HG03442 (cell line): Measurements from ENCODE around the gene GCNT4.
"Not testable (repeated sequence)": the region's sequence is repeated elsewhere in the genome, so short reads cannot be mapped to it uniquely, and the experiment has no call there.

ENCODE experiments used
- ATAC-seq: cut with Tn5 transposase; IDR thresholded peaks from one replicate; pipeline ENCODE4 v1.9.1; 2021; ENCODE audit warnings: mild to moderate bottlenecking, moderate library complexity; ENCODE audit not compliant: unreplicated experiment

Gene GCNT4

GRCh38 chr5:75052192-75053053, at the start of gene GCNT4:
Gene GCNT4 (minus strand): TSS chr5:75052558. CDS start chr5:75030037, 22,521 bp downstream.
- no peak for ATAC-seq

GRCh38 chr5:75095956-75096355, 43.6 kb upstream of the GCNT4 start:
- not testable (repeated sequence) for ATAC-seq

- no peak for ATAC-seq
These were observed 39.2 kb upstream of the GCNT4 start for GRCh38 chr5:75091597-75091996.

- ATAC-seq, result no peak
These were observed 37.3 kb upstream of the GCNT4 start for GRCh38 chr5:75089662-75090061.

- no peak for ATAC-seq
These were observed 36.8 kb upstream of the GCNT4 start for GRCh38 chr5:75089137-75089536.

GRCh38 chr5:75088648-75089047, 36.3 kb upstream of the GCNT4 start:
- no peak for ATAC-seq

GRCh38 chr5:75081510-75081909, 29.2 kb upstream of the GCNT4 start:
- no peak for ATAC-seq

GRCh38 chr5:75079346-75079745, 27.0 kb upstream of the GCNT4 start:
- not testable (repeated sequence) for ATAC-seq

- no peak for ATAC-seq
These were observed 25.7 kb upstream of the GCNT4 start for GRCh38 chr5:75078027-75078426.

- no peak for ATAC-seq
These were observed 19.7 kb upstream of the GCNT4 start for GRCh38 chr5:75072061-75072460.

- no peak for ATAC-seq
These were observed 18.7 kb upstream of the GCNT4 start for GRCh38 chr5:75071100-75071499.

- ATAC-seq, result no peak
These were observed 15.1 kb upstream of the GCNT4 start for GRCh38 chr5:75067434-75067833.

- ATAC-seq, result no peak
These were observed 10.7 kb upstream of the GCNT4 start for GRCh38 chr5:75062925-75063531.

- ATAC-seq, result no peak
These were observed 7.7 kb upstream of the GCNT4 start for GRCh38 chr5:75059912-75060545.

- no peak for ATAC-seq
These were observed 6.7 kb upstream of the GCNT4 start for GRCh38 chr5:75058986-75059535.

GRCh38 chr5:75057561-75057960, 5.2 kb upstream of the GCNT4 start:
- ATAC-seq, result no peak

GRCh38 chr5:75055727-75056144, 3.4 kb upstream of the GCNT4 start:
- ATAC-seq, result no peak

- no peak for ATAC-seq
These were observed 2.0 kb upstream of the GCNT4 start for GRCh38 chr5:75054134-75054930.

GRCh38 chr5:75053304-75054133, 1.2 kb upstream of the GCNT4 start:
- no peak for ATAC-seq

- no peak for ATAC-seq
These were observed 621 bp upstream of the GCNT4 start for GRCh38 chr5:75053054-75053303.
